WTC11 (cell line): ENCODE measurements around the gene DDR2.

Experiments used
- CREB1 ChIP-seq: sonication (generic); formaldehyde crosslinking; IDR thresholded peaks from 2 replicates; pipeline ENCODE4 v1.8.0; 2023; ENCODE audit warnings: mild to moderate bottlenecking, missing genetic modification reagents
- CREM ChIP-seq: sonication (generic); formaldehyde crosslinking; IDR thresholded peaks from 2 replicates; pipeline ENCODE4 v1.8.1; 2022; ENCODE audit warnings: mild to moderate bottlenecking, missing genetic modification reagents, moderate library complexity
- NFE2L1 ChIP-seq: sonication (generic); formaldehyde crosslinking; IDR thresholded peaks from 2 replicates; pipeline ENCODE4 v1.8.1; 2023; ENCODE audit warnings: missing genetic modification reagents
- TCF7 ChIP-seq: sonication (generic); formaldehyde crosslinking; IDR thresholded peaks from 2 replicates; pipeline ENCODE4 v1.8.0; 2022; ENCODE audit warnings: mild to moderate bottlenecking, low read depth, missing genetic modification reagents, moderate library complexity
- TEAD4 ChIP-seq: sonication (generic); formaldehyde crosslinking; IDR thresholded peaks from 2 replicates; pipeline ENCODE4 v1.8.0; 2022; ENCODE audit warnings: mild to moderate bottlenecking, missing genetic modification reagents
- USF2 ChIP-seq: sonication (generic); formaldehyde crosslinking; IDR thresholded peaks from 2 replicates; pipeline ENCODE4 v1.8.1; 2023; ENCODE audit warnings: mild to moderate bottlenecking, missing genetic modification reagents, moderate library complexity
- ZBTB21 ChIP-seq: sonication (generic); formaldehyde crosslinking; IDR thresholded peaks from 2 replicates; pipeline ENCODE4 v1.8.1; 2023; ENCODE audit warnings: mild to moderate bottlenecking, missing genetic modification reagents, borderline replicate concordance
- ZNF138 ChIP-seq: sonication (generic); formaldehyde crosslinking; conservative IDR thresholded peaks from 2 replicates; pipeline ENCODE4 v1.8.1; 2022; ENCODE audit warnings: mild to moderate bottlenecking, moderate library complexity, missing genetic modification reagents
- TF ChIP-seq, protein P1 (sequence below): sonication (generic); formaldehyde crosslinking; IDR thresholded peaks from 2 replicates; pipeline ENCODE4 v1.8.0; 2022; ENCODE audit warnings: mild to moderate bottlenecking, missing genetic modification reagents
- TF ChIP-seq, protein P2 (sequence below): fragments of 200-600 bp; IDR thresholded peaks from 2 replicates; pipeline ENCODE4 v1.8.0; 2022; ENCODE audit warnings: antibody characterized with exemption

DNA sequence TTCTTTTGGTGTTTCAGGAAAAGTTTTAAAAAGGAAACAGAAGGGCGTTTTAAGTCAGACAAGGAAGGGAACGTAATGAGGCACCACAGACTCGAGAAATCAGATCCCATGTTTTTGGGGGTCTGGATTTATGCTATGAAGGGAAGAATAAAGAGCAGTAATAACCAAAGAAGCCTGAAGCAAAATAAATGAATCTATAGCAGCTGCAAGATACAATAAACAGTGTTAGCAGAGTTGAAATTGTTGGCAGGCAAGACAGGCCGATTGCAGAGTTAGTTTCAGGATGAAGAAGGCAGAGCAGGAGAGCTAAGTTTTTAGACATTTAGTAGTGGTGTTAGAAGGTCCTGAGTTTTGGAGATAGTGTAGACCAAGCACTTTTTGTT, 425 bp downstream of the DDR2 start:
- TF ChIP-seq, protein P1, sequence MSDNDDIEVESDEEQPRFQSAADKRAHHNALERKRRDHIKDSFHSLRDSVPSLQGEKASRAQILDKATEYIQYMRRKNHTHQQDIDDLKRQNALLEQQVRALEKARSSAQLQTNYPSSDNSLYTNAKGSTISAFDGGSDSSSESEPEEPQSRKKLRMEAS (CRISPR knock-in tag), result no peak
- TF ChIP-seq, protein P2, sequence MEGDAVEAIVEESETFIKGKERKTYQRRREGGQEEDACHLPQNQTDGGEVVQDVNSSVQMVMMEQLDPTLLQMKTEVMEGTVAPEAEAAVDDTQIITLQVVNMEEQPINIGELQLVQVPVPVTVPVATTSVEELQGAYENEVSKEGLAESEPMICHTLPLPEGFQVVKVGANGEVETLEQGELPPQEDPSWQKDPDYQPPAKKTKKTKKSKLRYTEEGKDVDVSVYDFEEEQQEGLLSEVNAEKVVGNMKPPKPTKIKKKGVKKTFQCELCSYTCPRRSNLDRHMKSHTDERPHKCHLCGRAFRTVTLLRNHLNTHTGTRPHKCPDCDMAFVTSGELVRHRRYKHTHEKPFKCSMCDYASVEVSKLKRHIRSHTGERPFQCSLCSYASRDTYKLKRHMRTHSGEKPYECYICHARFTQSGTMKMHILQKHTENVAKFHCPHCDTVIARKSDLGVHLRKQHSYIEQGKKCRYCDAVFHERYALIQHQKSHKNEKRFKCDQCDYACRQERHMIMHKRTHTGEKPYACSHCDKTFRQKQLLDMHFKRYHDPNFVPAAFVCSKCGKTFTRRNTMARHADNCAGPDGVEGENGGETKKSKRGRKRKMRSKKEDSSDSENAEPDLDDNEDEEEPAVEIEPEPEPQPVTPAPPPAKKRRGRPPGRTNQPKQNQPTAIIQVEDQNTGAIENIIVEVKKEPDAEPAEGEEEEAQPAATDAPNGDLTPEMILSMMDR, result no peak
- TF ChIP-seq TEAD4 (CRISPR knock-in tag), result no peak
- no peak for TF ChIP-seq ZBTB21 (CRISPR knock-in tag)
- TF ChIP-seq CREM (CRISPR knock-in tag), result no peak
- TF ChIP-seq USF2, result no peak
- TF ChIP-seq CREB1 (CRISPR knock-in tag), result no peak
- no peak for TF ChIP-seq TCF7 (CRISPR knock-in tag)
- TF ChIP-seq ZNF138 (CRISPR knock-in tag), result no peak
- TF ChIP-seq NFE2L1 (CRISPR knock-in tag), result no peak
